Measurements from ENCODE around the gene HK2. TPM values are rescaled to one million over a fixed set of nuclear protein-coding genes. Genes with fewer than 3 reads are reported as not detected.

HK2 gene
- polyA plus RNA-seq, 2 of the 4 experiments (the other 2 are of a cell fraction) = 0.37 to 1.2 TPM

DNA sequence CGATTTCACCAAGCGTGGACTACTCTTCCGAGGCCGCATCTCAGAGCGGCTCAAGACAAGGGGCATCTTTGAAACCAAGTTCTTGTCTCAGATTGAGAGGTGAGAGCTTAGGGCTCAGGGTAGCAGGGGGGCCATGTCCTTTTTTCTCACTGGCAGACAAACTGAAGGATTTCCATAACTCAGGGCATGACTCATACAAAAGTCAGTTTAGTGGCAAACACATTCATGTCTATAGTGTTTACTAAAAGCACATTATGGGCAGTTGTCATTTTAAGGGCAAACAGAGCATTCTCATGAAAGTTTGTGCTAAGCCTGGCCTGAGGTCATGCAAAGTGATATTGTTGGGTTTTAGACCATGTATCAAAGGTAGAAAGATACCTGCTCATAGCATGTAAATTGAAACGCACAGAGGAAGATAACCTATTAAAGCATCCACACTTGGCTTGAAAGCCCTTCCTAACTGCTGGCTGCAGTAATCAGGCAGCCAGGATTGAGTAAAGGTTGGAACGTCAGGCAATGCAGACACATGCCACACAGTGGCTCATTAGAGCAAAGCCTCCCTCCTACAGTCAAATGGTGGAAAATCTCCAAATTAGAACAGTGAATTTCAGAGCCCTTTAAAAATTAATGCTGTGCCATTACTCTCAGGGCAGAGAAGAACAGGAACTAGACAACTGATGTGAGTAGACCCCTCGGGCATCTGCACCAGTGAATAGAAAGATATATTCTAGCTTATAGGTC lies 54.2 kb downstream of the HK2 start:
- TF ChIP-seq CBX2 (IDR thresholded peaks at IDR 0.05; ENCODE audit: borderline replicate concordance, low read depth) (no peak), FOSL2 (IDR thresholded peaks at IDR 0.05) (no peak), FOSL2 (CRISPR knock-in tag; IDR thresholded peaks at IDR 0.05) (peak; percentile 59)
- Histone ChIP-seq H3K9me3 (no peaks in the 10 kb centered on the region), H3K4me1 (peaks cover 15% of the 10 kb centered on the region; the same call in 2 of the 3 replicates), H3K4me3 (no peak overlapping the region), H3K27ac (no peak overlapping the region), H3K4me2 (peak overlapping the region; percentile 13; the same call in 1 of the 3 replicates)
- ChIA-PET CTCF (interaction anchor here (1.9 to 7.2 kb wide), 6 partner anchors 11 to 200 kb away, joined by 4 to 70 read pairs (median 17); no protein-coding TSS in a partner anchor), POLR2A (no interaction called here)
- 72% methylated on average over 8 of the region's 8 CpGs for WGBS (ENCODE audit: missing lambda C conversion rate)
- ATAC-seq = peak; percentile 45 to 62; a peak in 4 of 6 replicates
- DNase-seq (ENCODE audit: low read depth in 1 of 2, low spot score in 1 of 2) = peak in 1 of 2 experiments; percentile 15
- FAIRE-seq = no peak

- no peak overlapping the region for H3K4me3 ChIP-seq
- no peak for FAIRE-seq
- no peaks in the 10 kb centered on the region for H3K9me3 ChIP-seq
- H3K4me1 ChIP-seq = peaks cover 20% of the 10 kb centered on the region; the same call in 2 of the 3 replicates
- 83% methylated on average over 8 of the region's 9 CpGs for WGBS (ENCODE audit: missing lambda C conversion rate)
- no peak for DNase-seq (ENCODE audit: low read depth in 1 of 2, low spot score in 1 of 2)
- H3K27ac ChIP-seq = no peak overlapping the region
- ATAC-seq = no peak
- CTCF ChIA-PET = interaction anchor here (1.9 to 7.2 kb wide), 4 partner anchors 10 to 201 kb away, joined by 4 to 70 read pairs (median 17); no protein-coding TSS in a partner anchor
- TF ChIP-seq ZFP36 (IDR thresholded peaks at IDR 0.05; ENCODE audit: borderline replicate concordance, partially characterized antibody) (no peak), SREBF2 (IDR thresholded peaks at IDR 0.05) (no peak), HEYL (CRISPR knock-in tag; IDR thresholded peaks at IDR 0.05) (no peak), PBX3 (IDR thresholded peaks at IDR 0.05) (no peak), GATA3 (IDR thresholded peaks at IDR 0.05; ENCODE audit: borderline replicate concordance) (no peak), CBX2 (IDR thresholded peaks at IDR 0.05; ENCODE audit: borderline replicate concordance, low read depth) (no peak), ZNF302 (CRISPR knock-in tag; IDR thresholded peaks at IDR 0.05) (no peak), JUN (IDR thresholded peaks at IDR 0.05) (no peak), BHLHE40 (IDR thresholded peaks at IDR 0.05; ENCODE audit: low read depth, low read length) (no peak), CHD2 (IDR thresholded peaks at IDR 0.05; ENCODE audit: low read length, partially characterized antibody) (no peak), KDM5A (IDR thresholded peaks at IDR 0.05) (no peak)
- TF ChIP-seq, protein P1, sequence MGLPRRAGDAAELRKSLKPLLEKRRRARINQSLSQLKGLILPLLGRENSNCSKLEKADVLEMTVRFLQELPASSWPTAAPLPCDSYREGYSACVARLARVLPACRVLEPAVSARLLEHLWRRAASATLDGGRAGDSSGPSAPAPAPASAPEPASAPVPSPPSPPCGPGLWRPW (IDR thresholded peaks at IDR 0.05) = no peak
- TF ChIP-seq, protein P2, sequence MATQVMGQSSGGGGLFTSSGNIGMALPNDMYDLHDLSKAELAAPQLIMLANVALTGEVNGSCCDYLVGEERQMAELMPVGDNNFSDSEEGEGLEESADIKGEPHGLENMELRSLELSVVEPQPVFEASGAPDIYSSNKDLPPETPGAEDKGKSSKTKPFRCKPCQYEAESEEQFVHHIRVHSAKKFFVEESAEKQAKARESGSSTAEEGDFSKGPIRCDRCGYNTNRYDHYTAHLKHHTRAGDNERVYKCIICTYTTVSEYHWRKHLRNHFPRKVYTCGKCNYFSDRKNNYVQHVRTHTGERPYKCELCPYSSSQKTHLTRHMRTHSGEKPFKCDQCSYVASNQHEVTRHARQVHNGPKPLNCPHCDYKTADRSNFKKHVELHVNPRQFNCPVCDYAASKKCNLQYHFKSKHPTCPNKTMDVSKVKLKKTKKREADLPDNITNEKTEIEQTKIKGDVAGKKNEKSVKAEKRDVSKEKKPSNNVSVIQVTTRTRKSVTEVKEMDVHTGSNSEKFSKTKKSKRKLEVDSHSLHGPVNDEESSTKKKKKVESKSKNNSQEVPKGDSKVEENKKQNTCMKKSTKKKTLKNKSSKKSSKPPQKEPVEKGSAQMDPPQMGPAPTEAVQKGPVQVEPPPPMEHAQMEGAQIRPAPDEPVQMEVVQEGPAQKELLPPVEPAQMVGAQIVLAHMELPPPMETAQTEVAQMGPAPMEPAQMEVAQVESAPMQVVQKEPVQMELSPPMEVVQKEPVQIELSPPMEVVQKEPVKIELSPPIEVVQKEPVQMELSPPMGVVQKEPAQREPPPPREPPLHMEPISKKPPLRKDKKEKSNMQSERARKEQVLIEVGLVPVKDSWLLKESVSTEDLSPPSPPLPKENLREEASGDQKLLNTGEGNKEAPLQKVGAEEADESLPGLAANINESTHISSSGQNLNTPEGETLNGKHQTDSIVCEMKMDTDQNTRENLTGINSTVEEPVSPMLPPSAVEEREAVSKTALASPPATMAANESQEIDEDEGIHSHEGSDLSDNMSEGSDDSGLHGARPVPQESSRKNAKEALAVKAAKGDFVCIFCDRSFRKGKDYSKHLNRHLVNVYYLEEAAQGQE (IDR thresholded peaks at IDR 0.05) = no peak
- TF ChIP-seq, protein P3, sequence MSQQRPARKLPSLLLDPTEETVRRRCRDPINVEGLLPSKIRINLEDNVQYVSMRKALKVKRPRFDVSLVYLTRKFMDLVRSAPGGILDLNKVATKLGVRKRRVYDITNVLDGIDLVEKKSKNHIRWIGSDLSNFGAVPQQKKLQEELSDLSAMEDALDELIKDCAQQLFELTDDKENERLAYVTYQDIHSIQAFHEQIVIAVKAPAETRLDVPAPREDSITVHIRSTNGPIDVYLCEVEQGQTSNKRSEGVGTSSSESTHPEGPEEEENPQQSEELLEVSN (IDR thresholded peaks at IDR 0.05; ENCODE audit: borderline replicate concordance, low read depth) = no peak
- TF ChIP-seq, protein P4, sequence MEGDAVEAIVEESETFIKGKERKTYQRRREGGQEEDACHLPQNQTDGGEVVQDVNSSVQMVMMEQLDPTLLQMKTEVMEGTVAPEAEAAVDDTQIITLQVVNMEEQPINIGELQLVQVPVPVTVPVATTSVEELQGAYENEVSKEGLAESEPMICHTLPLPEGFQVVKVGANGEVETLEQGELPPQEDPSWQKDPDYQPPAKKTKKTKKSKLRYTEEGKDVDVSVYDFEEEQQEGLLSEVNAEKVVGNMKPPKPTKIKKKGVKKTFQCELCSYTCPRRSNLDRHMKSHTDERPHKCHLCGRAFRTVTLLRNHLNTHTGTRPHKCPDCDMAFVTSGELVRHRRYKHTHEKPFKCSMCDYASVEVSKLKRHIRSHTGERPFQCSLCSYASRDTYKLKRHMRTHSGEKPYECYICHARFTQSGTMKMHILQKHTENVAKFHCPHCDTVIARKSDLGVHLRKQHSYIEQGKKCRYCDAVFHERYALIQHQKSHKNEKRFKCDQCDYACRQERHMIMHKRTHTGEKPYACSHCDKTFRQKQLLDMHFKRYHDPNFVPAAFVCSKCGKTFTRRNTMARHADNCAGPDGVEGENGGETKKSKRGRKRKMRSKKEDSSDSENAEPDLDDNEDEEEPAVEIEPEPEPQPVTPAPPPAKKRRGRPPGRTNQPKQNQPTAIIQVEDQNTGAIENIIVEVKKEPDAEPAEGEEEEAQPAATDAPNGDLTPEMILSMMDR (IDR thresholded peaks at IDR 0.05) = no peak
- POLR2A ChIA-PET = no interaction called here
- no peak overlapping the region for H3K4me2 ChIP-seq
Observed at GRCh38 chr2:74889159-74889558, 55.2 kb downstream of the HK2 start.

Measured in A549 (cell line).